SK-N-SH (cell line): ENCODE results near the gene COL4A2. TPM values are rescaled to one million over a fixed set of nuclear protein-coding genes. Genes with fewer than 3 reads are reported as not detected.

Source experiments
- CTCF ChIA-PET: fragments of 300-600, 350-600 bp; formaldehyde crosslinking; extraction: SDS; loops from one replicate; lab custom pipeline; 2021; lab: Yijun Ruan, JAX
- POLR2A ChIA-PET: fragments of 350-600 bp; sonication (Branson Sonifier 250); formaldehyde crosslinking; extraction: SDS; loops from one replicate; lab custom pipeline; 2020; ENCODE audit warnings: antibody characterized with exemption, inconsistent platforms; lab: Yijun Ruan, JAX
- DNase-seq: peaks from one replicate; pipeline ENCODE4 v3.0.0; 2012
- H2AFZ ChIP-seq: fragments of 200-600 bp; sonication (generic); 2 replicates; pipeline ENCODE4 v1.8.1; 2016; ENCODE audit warnings: antibody characterized with exemption, mild to moderate bottlenecking, low read depth
- H3F3A ChIP-seq: fragments of 200-600 bp; sonication (generic); replicated peaks from 2 replicates; pipeline ENCODE3; 2016; ENCODE audit warnings: antibody characterized with exemption, mild to moderate bottlenecking; ENCODE audit not compliant: insufficient read depth
- H3K27ac ChIP-seq, 2 experiments: fragments of 200-500 bp in 1 of 2; fragments of 200-600 bp in 1 of 2; sonication (Bioruptor generic) in 1 of 2; sonication (generic), shearing (Covaris generic) in 1 of 2; 2 replicates each; pipeline versions ENCODE4 v1.5.1 to v1.6.1; 2014 to 2016; ENCODE audit warnings: low read depth in 2 of 2, inconsistent platforms in 1 of 2, low read length in 1 of 2, mild to moderate bottlenecking in 1 of 2, mixed read lengths in 1 of 2
- H3K27me3 ChIP-seq: fragments of 200-600 bp; sonication (generic), shearing (Covaris generic); 2 replicates; pipeline ENCODE4 v1.6.1; 2016; ENCODE audit warnings: mixed run types; ENCODE audit not compliant: insufficient read depth
- H3K36me3 ChIP-seq, 2 experiments: fragments of 200-500 bp in 1 of 2; fragments of 200-600 bp in 1 of 2; sonication (Bioruptor generic) in 1 of 2; sonication (generic) in 1 of 2; replicated peaks in 1 of 2; 2 replicates each; pipeline versions ENCODE3 to v1.5.1; 2014 to 2016; ENCODE audit warnings: low read length in 1 of 2, mild to moderate bottlenecking in 1 of 2; ENCODE audit not compliant: insufficient read depth in 2 of 2, control insufficient read depth in 1 of 2
- H3K4me1 ChIP-seq, 2 experiments: fragments of 200-500 bp in 1 of 2; fragments of 200-600 bp in 1 of 2; sonication (Bioruptor generic) in 1 of 2; sonication (generic), shearing (Covaris generic) in 1 of 2; 2 replicates each; pipeline versions ENCODE4 v1.5.1 to v1.6.1; 2014 to 2016; ENCODE audit warnings: low read depth in 1 of 2, low read length in 1 of 2, mixed run types in 1 of 2; ENCODE audit not compliant: insufficient read depth in 2 of 2, control insufficient read depth in 1 of 2
- H3K4me2 ChIP-seq: fragments of 200-600 bp; sonication (generic), shearing (Covaris generic); 2 replicates; pipeline ENCODE4 v1.6.1; 2017; ENCODE audit warnings: mixed run types
- H3K4me3 ChIP-seq, 2 experiments: fragments of 200-500 bp in 1 of 2; fragments of 200-600 bp in 1 of 2; sonication (Bioruptor generic) in 1 of 2; sonication (generic), shearing (Covaris generic) in 1 of 2; 2 replicates each; pipeline versions ENCODE4 v1.5.1 to v1.8.1; 2014 to 2016; ENCODE audit warnings: low read depth in 2 of 2, inconsistent platforms in 1 of 2, low read length in 1 of 2, mild to moderate bottlenecking in 1 of 2, mixed read lengths in 1 of 2, moderate library complexity in 1 of 2
- H3K79me2 ChIP-seq: fragments of 200-600 bp; sonication (generic); 2 replicates; pipeline ENCODE4 v1.8.1; 2017; ENCODE audit warnings: mild to moderate bottlenecking; ENCODE audit not compliant: insufficient read depth
- H3K9ac ChIP-seq: fragments of 200-600 bp; sonication (generic); 2 replicates; pipeline ENCODE4 v1.6.1; 2017; ENCODE audit warnings: mixed run types
- H3K9me2 ChIP-seq: fragments of 200-600 bp; sonication (generic); 2 replicates; pipeline ENCODE4 v1.6.1; 2017; ENCODE audit warnings: mixed run types
- H3K9me3 ChIP-seq: fragments of 200-600 bp; sonication (generic); 2 replicates; pipeline ENCODE4 v1.6.1; 2017; ENCODE audit warnings: mixed run types, mild to moderate bottlenecking, moderate library complexity
- H4K20me1 ChIP-seq: fragments of 200-600 bp; sonication (generic); 2 replicates; pipeline ENCODE4 v1.6.1; 2017; ENCODE audit warnings: mild to moderate bottlenecking, mixed run types; ENCODE audit not compliant: insufficient read depth
- ELF1 ChIP-seq: IDR thresholded peaks from 2 replicates; pipeline ENCODE4 v1.4.0; 2012
- EP300 ChIP-seq, 2 experiments: IDR thresholded peaks; 2 replicates each; pipeline versions ENCODE4 v1.4.0 to v1.6.1; 2012; ENCODE audit warnings: borderline replicate concordance in 1 of 2, low read depth in 1 of 2, low read length in 1 of 2
- FOSL2 ChIP-seq: IDR thresholded peaks from 2 replicates; pipeline ENCODE4 v1.4.0; 2012; ENCODE audit warnings: low read depth, mild to moderate bottlenecking, moderate library complexity, borderline replicate concordance
- FOXJ3 ChIP-seq: sonication (generic); formaldehyde crosslinking; IDR thresholded peaks from 2 replicates; pipeline ENCODE4 v1.5.1; 2020; ENCODE audit warnings: mild to moderate bottlenecking, missing genetic modification reagents
- FOXM1 ChIP-seq: IDR thresholded peaks from 2 replicates; pipeline ENCODE4 v1.4.0; 2012; ENCODE audit warnings: low read depth, mild to moderate bottlenecking
- IRF3 ChIP-seq: fragments of 150-350 bp; IDR thresholded peaks from 2 replicates; pipeline ENCODE4 v1.6.1; 2016; ENCODE audit warnings: mild to moderate bottlenecking, low read depth, low read length
- PBX3 ChIP-seq: IDR thresholded peaks from 2 replicates; pipeline ENCODE4; 2012
- POLR2AphosphoS5 ChIP-seq: IDR thresholded peaks from 2 replicates; pipeline ENCODE4 v1.6.1; 2012; ENCODE audit warnings: low read depth, low read length
- RXRA ChIP-seq: IDR thresholded peaks from 2 replicates; pipeline ENCODE4 v1.4.0; 2012; ENCODE audit warnings: low read depth, mild to moderate bottlenecking, borderline replicate concordance
- ZBTB33 ChIP-seq: IDR thresholded peaks from 2 replicates; pipeline ENCODE4 v1.4.0; 2012; ENCODE audit warnings: low read depth, borderline replicate concordance
- WGBS: methylation state at CpG from one replicate; pipeline ENCODE4 v1.1.6; 2017; ENCODE audit warnings: low lambda C conversion rate; 5-methylcytosine and 5-hydroxymethylcytosine counted together
- polyA plus RNA-seq, 3 experiments: library from polyadenylated mRNA; depleted of rRNA; stranded (reverse); fragments of >200 nt; gene quantifications; 2 replicates each; pipeline ENCODE4 v1.2.3, GENCODE V29; 2012

The COL4A2 gene
- polyA plus RNA-seq, 1 of the 3 experiments (the other 2 are of a cell fraction), result 137 TPM

GRCh38 chr13:110388108-110388943 is 81.2 kb downstream of the COL4A2 start:
- H2AFZ ChIP-seq, result no peak overlapping the region
- H3K27me3 ChIP-seq, result no peaks in the 10 kb centered on the region
- peaks cover 10 to 27% of the 10 kb centered on the region in 2 experiments; a peak in 3 of 4 replicates for H3K4me1 ChIP-seq
- H3F3A ChIP-seq, result peaks cover 15% of the 10 kb centered on the region
- CTCF ChIA-PET, result interaction anchor here (1.0 to 1.4 kb wide), 2 partner anchors 15 to 24 kb away, joined by 3 read pairs; no protein-coding TSS in a partner anchor
- peak; percentile 47 for DNase-seq
- no peaks in the 10 kb centered on the region for H3K9me3 ChIP-seq
- H3K9ac ChIP-seq, result no peak overlapping the region
- H3K4me3 ChIP-seq, result no peak overlapping the region
- H3K27ac ChIP-seq, result peak overlapping the region in 1 of 2 experiments; percentile 50; a peak in 2 of 4 replicates
- no peaks in the 10 kb centered on the region for H3K9me2 ChIP-seq
- POLR2A ChIA-PET, result no interaction called here
- TF ChIP-seq POLR2AphosphoS5 (no peak), IRF3 (no peak), FOSL2 (no peak), FOXM1 (no peak), RXRA (no peak), FOXJ3 (CRISPR knock-in tag) (no peak), ZBTB33 (no peak), EP300 (IDR thresholded peaks at IDR 0.05; ENCODE audit: borderline replicate concordance in 1 of 2, low read depth in 1 of 2, low read length in 1 of 2) (no peak), ELF1 (no peak)
- H4K20me1 ChIP-seq, result no peaks in the 10 kb centered on the region
- no peak overlapping the region for H3K4me2 ChIP-seq
- WGBS, result 88% methylated on average over 10 of the region's 19 CpGs
- peaks cover 83% of the 10 kb centered on the region for H3K79me2 ChIP-seq
- peaks cover 0 to 44% of the 10 kb centered on the region in 2 experiments for H3K36me3 ChIP-seq

- 98% methylated on average over 5 of the region's 5 CpGs for WGBS
- POLR2A ChIA-PET, result no interaction called here
- no peaks in the 10 kb centered on the region for H3K9me3 ChIP-seq
- no peak overlapping the region for H3K4me3 ChIP-seq
- no peaks in the 10 kb centered on the region for H4K20me1 ChIP-seq
- no peaks in the 10 kb centered on the region for H3K27me3 ChIP-seq
- H3F3A ChIP-seq, result peaks cover 22% of the 10 kb centered on the region
- peaks cover 0 to 37% of the 10 kb centered on the region in 2 experiments for H3K36me3 ChIP-seq
- no peak overlapping the region for H3K9ac ChIP-seq
- no peak overlapping the region for H2AFZ ChIP-seq
- H3K27ac ChIP-seq, result peak overlapping the region in 1 of 2 experiments; percentile 67; a peak in 2 of 4 replicates
- TF ChIP-seq IRF3 (no peak), PBX3 (0 out of 2 replicates have a peak, but pooled peaks have one; percentile 6)
- H3K4me2 ChIP-seq, result no peak overlapping the region
- peaks cover 10 to 34% of the 10 kb centered on the region in 2 experiments; a peak in 3 of 4 replicates for H3K4me1 ChIP-seq
- no peak for DNase-seq
- H3K9me2 ChIP-seq, result no peaks in the 10 kb centered on the region
- CTCF ChIA-PET, result no interaction called here
- peaks cover 73% of the 10 kb centered on the region for H3K79me2 ChIP-seq
Observed at GRCh38 chr13:110390567-110390966, 83.5 kb downstream of the COL4A2 start.
